Measurements from ENCODE around the gene HDAC4. TPM values are rescaled to one million over a fixed set of nuclear protein-coding genes. Genes with fewer than 3 reads are reported as not detected.
A peak's percentile ranks its signal among the peaks of the same experiment; 100 is the strongest.

HDAC4 gene
- total RNA-seq, 2 donors from 2014 or later, result 22.3 to 48.6 TPM

GRCh38 chr2:239412905-239413603, 12.2 kb upstream of the HDAC4 start:
- Mint-ChIP-seq H3K9me3 (no peaks in the 10 kb centered on the region), H3K36me3 (peaks cover 9% of the 10 kb centered on the region), H3K27me3 (peaks cover 18 to 33% of the 10 kb centered on the region in 2 donors), H3K27ac (peak overlapping the region in 1 of 2 donors; percentile 60), H3K4me3 (peak overlapping the region; percentile 29), H3K4me1 (ENCODE audit: low read depth in 2 of 2) (peaks cover 20 to 28% of the 10 kb centered on the region in 2 donors)
- DNase-seq (ENCODE audit: low spot score), result no peak
- no peak for ATAC-seq

DNA sequence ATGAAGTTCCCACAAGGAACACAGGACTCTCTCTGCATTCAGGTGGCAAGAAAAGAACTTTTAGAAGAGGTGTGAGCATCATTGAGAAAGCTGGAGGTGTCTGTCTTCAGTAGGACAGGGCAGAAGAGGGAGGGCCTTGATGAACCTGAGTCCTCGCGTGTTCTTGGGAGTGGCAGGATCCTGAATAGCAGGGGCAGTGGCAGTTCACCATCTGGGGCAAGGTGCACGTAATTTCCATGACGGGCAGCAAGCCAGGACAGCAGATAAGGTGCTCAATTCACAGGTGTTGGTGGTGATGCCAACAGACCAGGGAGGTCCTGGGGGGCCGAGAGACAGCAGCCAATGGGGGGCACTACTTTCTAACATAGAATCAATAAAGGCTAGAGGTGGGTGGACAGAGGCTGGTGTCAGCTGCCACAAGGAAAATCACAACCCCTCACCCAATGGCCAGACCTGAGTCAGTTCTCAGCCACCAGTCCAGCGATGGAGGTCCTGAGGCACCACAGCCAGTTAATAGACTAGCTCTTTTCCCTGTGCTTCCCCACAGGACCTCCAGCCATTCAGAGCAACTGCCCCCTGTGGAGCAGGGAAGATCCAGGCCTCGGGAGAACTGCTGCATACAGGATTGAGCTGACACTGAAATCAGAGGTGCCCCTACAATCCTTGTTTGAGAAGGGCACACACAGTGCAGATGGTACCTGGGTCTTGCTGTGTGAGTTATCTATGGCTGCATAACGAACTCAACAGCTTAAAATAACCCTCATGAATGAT, 10.9 kb upstream of the HDAC4 start:
- Mint-ChIP-seq H3K27ac (no peak overlapping the region), H3K9me3 (no peaks in the 10 kb centered on the region), H3K4me1 (ENCODE audit: low read depth in 2 of 2) (peaks cover 20 to 28% of the 10 kb centered on the region in 2 donors), H3K27me3 (peaks cover 12 to 24% of the 10 kb centered on the region in 2 donors), H3K36me3 (peaks cover 9% of the 10 kb centered on the region), H3K4me3 (no peak overlapping the region)
- ATAC-seq, result peak in 1 of 2 donors; percentile 32
- no peak for DNase-seq (ENCODE audit: low spot score)

DNA sequence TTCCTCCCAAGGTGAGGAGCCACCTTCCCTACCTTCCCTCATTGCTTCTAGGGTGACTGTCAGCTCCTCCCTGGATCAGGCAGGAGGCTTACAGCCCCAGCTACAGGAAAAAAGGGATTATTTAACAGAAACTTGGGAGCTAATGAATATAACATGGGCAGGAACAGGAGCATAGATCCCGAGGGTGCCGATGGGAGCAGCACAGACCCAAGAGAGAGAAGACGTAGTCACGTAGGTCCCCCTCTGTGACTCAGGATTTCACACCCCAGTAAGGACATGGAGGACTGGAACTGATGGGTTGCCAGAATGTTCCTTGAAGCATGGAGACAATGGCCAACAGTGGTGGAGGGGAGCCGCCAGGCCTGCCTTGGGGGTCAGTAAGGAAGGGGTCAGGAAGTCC, 10.3 kb upstream of the HDAC4 start:
- DNase-seq (ENCODE audit: low spot score), result no peak
- Mint-ChIP-seq H3K4me3 (no peak overlapping the region), H3K36me3 (peaks cover 9% of the 10 kb centered on the region), H3K4me1 (ENCODE audit: low read depth in 2 of 2) (peaks cover 20 to 28% of the 10 kb centered on the region in 2 donors), H3K27ac (no peak overlapping the region), H3K9me3 (no peaks in the 10 kb centered on the region), H3K27me3 (peaks cover 9 to 21% of the 10 kb centered on the region in 2 donors)
- ATAC-seq, result no peak

GRCh38 chr2:239409976-239410375, 9.2 kb upstream of the HDAC4 start:
- ATAC-seq, result no peak
- no peaks in the 10 kb centered on the region for H3K9me3 Mint-ChIP-seq
- no peak for DNase-seq (ENCODE audit: low spot score)
- H3K4me1 Mint-ChIP-seq (ENCODE audit: low read depth in 2 of 2), result peaks cover 20 to 28% of the 10 kb centered on the region in 2 donors
- H3K36me3 Mint-ChIP-seq, result peaks cover 9% of the 10 kb centered on the region
- H3K27ac Mint-ChIP-seq, result no peak overlapping the region
- peaks cover 10 to 15% of the 10 kb centered on the region in 2 donors for H3K27me3 Mint-ChIP-seq
- no peak overlapping the region for H3K4me3 Mint-ChIP-seq

GRCh38 chr2:239407112-239407511, 6.3 kb upstream of the HDAC4 start:
- Mint-ChIP-seq H3K27ac (no peak overlapping the region), H3K4me3 (no peak overlapping the region), H3K4me1 (ENCODE audit: low read depth in 2 of 2) (peaks cover 11 to 17% of the 10 kb centered on the region in 2 donors), H3K36me3 (no peaks in the 10 kb centered on the region), H3K9me3 (no peaks in the 10 kb centered on the region), H3K27me3 (peaks cover 6 to 10% of the 10 kb centered on the region in 2 donors)
- DNase-seq (ENCODE audit: low spot score) (no peak), ATAC-seq (no peak)

DNA sequence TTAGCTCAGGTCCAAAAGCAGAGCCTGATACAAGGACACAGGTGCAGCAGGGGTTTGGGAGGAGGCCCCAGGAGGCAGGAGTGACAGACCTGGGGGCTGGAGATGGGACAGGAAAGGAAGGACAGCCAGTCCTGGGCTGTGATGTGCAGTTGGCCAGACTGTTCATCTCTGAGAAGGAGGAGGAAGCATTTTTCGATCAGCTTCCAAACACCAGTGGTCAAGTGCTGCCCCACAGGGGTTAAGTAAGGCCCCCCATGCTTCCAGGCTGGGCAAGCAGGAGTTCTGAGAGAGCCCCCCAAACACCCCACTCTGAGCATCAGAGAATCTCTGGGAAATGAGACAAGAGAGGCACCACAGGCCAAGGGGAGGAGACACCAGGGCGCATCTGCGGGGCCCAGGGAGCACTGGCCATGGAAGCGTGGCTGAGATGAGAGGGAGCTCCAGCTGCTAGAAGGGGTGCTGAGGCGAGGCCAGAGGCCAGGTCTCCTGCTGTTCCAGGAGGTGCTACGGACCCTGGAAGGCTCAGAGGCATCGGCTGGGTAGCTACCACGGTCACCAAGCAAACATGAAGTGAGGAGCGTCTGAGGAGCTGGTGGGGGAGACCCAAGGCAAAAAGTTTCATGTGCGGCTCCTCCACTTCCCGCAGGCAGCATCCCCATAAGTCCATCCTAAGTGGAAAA, 5.6 kb upstream of the HDAC4 start:
- peaks cover 14 to 18% of the 10 kb centered on the region in 2 donors for H3K4me1 Mint-ChIP-seq (ENCODE audit: low read depth in 2 of 2)
- no peak overlapping the region for H3K4me3 Mint-ChIP-seq

DNA sequence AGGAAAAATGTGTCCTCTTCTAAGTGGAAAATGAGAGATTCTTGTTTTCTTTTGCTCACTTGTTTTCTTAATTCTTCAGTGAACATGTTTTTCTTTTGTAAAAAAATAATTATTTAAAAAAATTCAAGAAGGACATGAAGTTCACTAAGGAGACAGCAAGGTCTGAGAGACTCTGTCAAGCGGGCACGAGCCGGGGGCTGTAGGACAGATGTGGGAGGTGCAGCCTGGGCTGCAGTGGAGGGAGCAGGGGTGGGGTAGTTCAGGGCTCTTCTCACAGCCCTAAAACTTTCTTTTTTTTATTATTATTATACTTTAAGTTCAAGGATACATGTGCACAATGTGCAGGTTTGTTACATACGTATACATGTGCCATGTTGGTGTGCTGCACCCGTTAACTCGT, 4.3 kb upstream of the HDAC4 start:
- Mint-ChIP-seq H3K36me3 (no peaks in the 10 kb centered on the region), H3K4me1 (ENCODE audit: low read depth in 2 of 2) (peaks cover 11 to 13% of the 10 kb centered on the region in 2 donors), H3K4me3 (no peak overlapping the region), H3K27me3 (peaks cover 6 to 10% of the 10 kb centered on the region in 2 donors), H3K9me3 (no peaks in the 10 kb centered on the region), H3K27ac (no peak overlapping the region)
- DNase-seq (ENCODE audit: low spot score) (no peak), ATAC-seq (no peak)

More for the DNA sequence above, 5.6 kb upstream of the HDAC4 start:
- Mint-ChIP-seq H3K27ac (no peak overlapping the region), H3K27me3 (peaks cover 6 to 10% of the 10 kb centered on the region in 2 donors), H3K9me3 (no peaks in the 10 kb centered on the region), H3K36me3 (no peaks in the 10 kb centered on the region)
- no peak for ATAC-seq
- DNase-seq (ENCODE audit: low spot score), result no peak

DNA sequence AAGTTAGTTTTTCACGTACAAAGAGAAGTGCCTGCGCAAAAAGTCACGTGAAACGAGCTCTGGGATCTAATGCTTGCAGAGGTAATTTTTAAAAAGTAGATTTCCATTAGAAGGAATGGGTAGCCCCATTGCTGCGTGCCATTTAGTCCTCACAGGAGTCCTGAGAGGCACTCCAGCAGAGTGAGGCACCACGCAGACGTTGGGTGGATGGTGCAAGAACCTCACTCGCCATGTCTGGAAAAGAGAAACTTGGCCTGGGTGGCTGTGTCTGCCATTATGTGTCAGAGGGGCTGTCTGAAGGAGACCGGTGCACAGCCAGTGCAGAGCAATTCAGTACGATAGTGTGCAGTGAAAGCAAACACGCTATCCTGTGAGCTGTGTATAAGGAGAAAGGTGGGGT, 1.8 kb upstream of the HDAC4 start:
- no peaks in the 10 kb centered on the region for H3K9me3 Mint-ChIP-seq
- no peak for DNase-seq (ENCODE audit: low spot score)
- peak overlapping the region; percentile 94 for H3K4me3 Mint-ChIP-seq
- ATAC-seq, result no peak
- H3K27me3 Mint-ChIP-seq, result peaks cover 0 to 7% of the 10 kb centered on the region in 2 donors
- H3K27ac Mint-ChIP-seq, result peak overlapping the region; percentile 94 to 95
- peaks cover 21 to 23% of the 10 kb centered on the region in 2 donors for H3K4me1 Mint-ChIP-seq (ENCODE audit: low read depth in 2 of 2)
- H3K36me3 Mint-ChIP-seq, result no peaks in the 10 kb centered on the region

- Mint-ChIP-seq H3K36me3 (no peaks in the 10 kb centered on the region), H3K9me3 (no peaks in the 10 kb centered on the region), H3K4me1 (ENCODE audit: low read depth in 2 of 2) (peaks cover 21 to 26% of the 10 kb centered on the region in 2 donors), H3K27me3 (peaks cover 0 to 7% of the 10 kb centered on the region in 2 donors), H3K4me3 (peak overlapping the region; percentile 94), H3K27ac (peak overlapping the region; percentile 94 to 95)
- peak; percentile 1 to 8 for ATAC-seq
- DNase-seq (ENCODE audit: low spot score), result no peak
Observed at GRCh38 chr2:239401881-239402233, 1.0 kb upstream of the HDAC4 start.

GRCh38 chr2:239401067-239401880, 454 bp upstream of the HDAC4 start:
- peak; percentile 96 for ATAC-seq
- H3K9me3 Mint-ChIP-seq, result no peaks in the 10 kb centered on the region
- H3K4me1 Mint-ChIP-seq (ENCODE audit: low read depth in 2 of 2), result peaks cover 21 to 26% of the 10 kb centered on the region in 2 donors
- H3K36me3 Mint-ChIP-seq, result no peaks in the 10 kb centered on the region
- peaks cover 0 to 7% of the 10 kb centered on the region in 2 donors for H3K27me3 Mint-ChIP-seq
- DNase-seq (ENCODE audit: low spot score), result peak; percentile 99
- H3K4me3 Mint-ChIP-seq, result peak overlapping the region; percentile 94
- peak overlapping the region; percentile 94 to 95 for H3K27ac Mint-ChIP-seq

- H3K27ac Mint-ChIP-seq, result peak overlapping the region; percentile 78 to 90
- no peaks in the 10 kb centered on the region for H3K9me3 Mint-ChIP-seq
- H3K27me3 Mint-ChIP-seq, result no peaks in the 10 kb centered on the region
- no peak for ATAC-seq
- H3K4me3 Mint-ChIP-seq, result peak overlapping the region; percentile 95
- peaks cover 21 to 26% of the 10 kb centered on the region in 2 donors for H3K4me1 Mint-ChIP-seq (ENCODE audit: low read depth in 2 of 2)
- H3K36me3 Mint-ChIP-seq, result no peaks in the 10 kb centered on the region
- no peak for DNase-seq (ENCODE audit: low spot score)
Observed at GRCh38 chr2:239399921-239400595, 762 bp downstream of the HDAC4 start.

DNA sequence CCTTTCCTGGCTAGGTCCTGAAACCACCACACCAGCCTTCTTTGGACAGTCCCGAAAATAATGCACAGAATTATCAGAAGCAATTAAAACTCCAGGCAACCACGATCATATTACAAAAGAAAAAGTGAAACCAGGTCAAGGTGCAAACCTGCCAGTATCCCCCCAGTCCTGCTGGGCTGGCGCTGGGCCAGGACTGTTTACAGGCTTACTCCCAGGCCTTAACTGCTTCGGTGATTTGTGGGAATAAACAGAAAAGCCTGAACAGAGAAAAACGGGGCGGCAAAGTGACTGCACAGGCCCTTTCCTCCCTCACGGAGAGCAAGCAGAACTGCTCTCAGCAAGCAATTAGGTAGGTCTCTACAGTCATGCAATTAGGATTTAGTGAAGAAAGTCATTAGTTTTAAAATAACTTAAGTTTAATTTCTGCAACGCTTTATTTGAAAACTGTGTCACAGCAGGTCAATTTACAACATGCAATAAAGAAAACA, 1.3 kb downstream of the HDAC4 start:
- peak overlapping the region; percentile 78 to 90 for H3K27ac Mint-ChIP-seq
- H3K4me1 Mint-ChIP-seq (ENCODE audit: low read depth in 2 of 2), result peaks cover 27 to 30% of the 10 kb centered on the region in 2 donors
- ATAC-seq, result no peak

More for the DNA sequence above, 1.3 kb downstream of the HDAC4 start:
- no peak for DNase-seq (ENCODE audit: low spot score)
- Mint-ChIP-seq H3K36me3 (no peaks in the 10 kb centered on the region), H3K9me3 (no peaks in the 10 kb centered on the region), H3K4me3 (peak overlapping the region; percentile 95), H3K27me3 (no peaks in the 10 kb centered on the region)
